Measurements from ENCODE around the gene ZNHIT2.
A peak's percentile ranks its signal among the peaks of the same experiment; 100 is the strongest.
"Not testable (repeated sequence)": the region's sequence is repeated elsewhere in the genome, so short reads cannot be mapped to it uniquely, and the experiment has no call there.

Gene ZNHIT2

GRCh38 chr11:65127473-65128181 lies 10.1 kb upstream of the ZNHIT2 start:
- Histone ChIP-seq H3K36me3 (ENCODE audit: control insufficient read depth, insufficient read depth, low read length) (peaks cover 82% of the 10 kb centered on the region), H3K27ac (ENCODE audit: low read depth, low read length) (no peak overlapping the region), H3K4me1 (ENCODE audit: control insufficient read depth, insufficient read depth, low read length) (peaks cover 1% of the 10 kb centered on the region; the same call in 1 of the 2 replicates)

GRCh38 chr11:65126624-65127274 lies 9.2 kb upstream of the ZNHIT2 start:
- Histone ChIP-seq H3K9me3 (ENCODE audit: control insufficient read depth, insufficient read depth, low read depth, low read length) (no peaks in the 10 kb centered on the region), H3K9ac (ENCODE audit: low read length) (no peak overlapping the region), H3K27me3 (ENCODE audit: control insufficient read depth, insufficient read depth, low read length) (no peaks in the 10 kb centered on the region), H3K4me3 (ENCODE audit: low read depth, low read length) (no peak overlapping the region), H3K36me3 (ENCODE audit: control insufficient read depth, insufficient read depth, low read length) (peaks cover 74% of the 10 kb centered on the region), H3K4me1 (ENCODE audit: control insufficient read depth, insufficient read depth, low read length) (no peaks in the 10 kb centered on the region), H3K27ac (ENCODE audit: low read depth, low read length) (no peak overlapping the region)

More at GRCh38 chr11:65127473-65128181, 10.1 kb upstream of the ZNHIT2 start:
- no peaks in the 10 kb centered on the region for H3K9me3 ChIP-seq (ENCODE audit: control insufficient read depth, insufficient read depth, low read depth, low read length)
- H3K4me3 ChIP-seq (ENCODE audit: low read depth, low read length), result no peak overlapping the region
- H3K9ac ChIP-seq (ENCODE audit: low read length), result no peak overlapping the region
- H3K27me3 ChIP-seq (ENCODE audit: control insufficient read depth, insufficient read depth, low read length), result no peaks in the 10 kb centered on the region

- no peak overlapping the region for H3K27ac ChIP-seq (ENCODE audit: low read depth, low read length)
- H3K27me3 ChIP-seq (ENCODE audit: control insufficient read depth, insufficient read depth, low read length), result no peaks in the 10 kb centered on the region
- no peak overlapping the region for H3K4me3 ChIP-seq (ENCODE audit: low read depth, low read length)
- H3K9ac ChIP-seq (ENCODE audit: low read length), result no peak overlapping the region
- 0 out of 2 replicates have a peak, but pooled peaks cover 3% of the 10 kb centered on the region for H3K4me1 ChIP-seq (ENCODE audit: control insufficient read depth, insufficient read depth, low read length)
- H3K9me3 ChIP-seq (ENCODE audit: control insufficient read depth, insufficient read depth, low read depth, low read length), result no peaks in the 10 kb centered on the region
- peaks cover 73% of the 10 kb centered on the region for H3K36me3 ChIP-seq (ENCODE audit: control insufficient read depth, insufficient read depth, low read length)
These were observed 7.9 kb upstream of the ZNHIT2 start for GRCh38 chr11:65125197-65126056.

- peaks cover 73% of the 10 kb centered on the region for H3K36me3 ChIP-seq (ENCODE audit: control insufficient read depth, insufficient read depth, low read length)
These were observed 7.1 kb upstream of the ZNHIT2 start for GRCh38 chr11:65124480-65125196.

GRCh38 chr11:65121865-65122696 lies 4.6 kb upstream of the ZNHIT2 start, which contains the start of the genes FAU and MRPL49:
Gene FAU, minus strand, starts transcription at chr11:65122134. Its CDS starts 321 bp downstream, at chr11:65121813.
Gene MRPL49, plus strand, starts transcription at chr11:65122321. Its CDS starts 26 bp downstream, at chr11:65122347.
- H3K4me1 ChIP-seq (ENCODE audit: control insufficient read depth, insufficient read depth, low read length), result 0 out of 2 replicates have a peak, but pooled peaks cover 3% of the 10 kb centered on the region

More at GRCh38 chr11:65124480-65125196, 7.1 kb upstream of the ZNHIT2 start:
- Histone ChIP-seq H3K9me3 (ENCODE audit: control insufficient read depth, insufficient read depth, low read depth, low read length) (no peaks in the 10 kb centered on the region), H3K27me3 (ENCODE audit: control insufficient read depth, insufficient read depth, low read length) (no peaks in the 10 kb centered on the region), H3K27ac (ENCODE audit: low read depth, low read length) (no peak overlapping the region), H3K4me1 (ENCODE audit: control insufficient read depth, insufficient read depth, low read length) (0 out of 2 replicates have a peak, but pooled peaks cover 3% of the 10 kb centered on the region), H3K4me3 (ENCODE audit: low read depth, low read length) (no peak overlapping the region), H3K9ac (ENCODE audit: low read length) (no peak overlapping the region)

GRCh38 chr11:65121447-65121864 lies 4.0 kb upstream of the ZNHIT2 start:
- Histone ChIP-seq H3K9ac (ENCODE audit: low read length) (peak overlapping the region; percentile 91), H3K36me3 (ENCODE audit: control insufficient read depth, insufficient read depth, low read length) (peaks cover 59% of the 10 kb centered on the region), H3K4me3 (ENCODE audit: low read depth, low read length) (peak overlapping the region; percentile 88), H3K4me1 (ENCODE audit: control insufficient read depth, insufficient read depth, low read length) (peaks cover 7% of the 10 kb centered on the region), H3K9me3 (ENCODE audit: control insufficient read depth, insufficient read depth, low read depth, low read length) (no peaks in the 10 kb centered on the region), H3K27ac (ENCODE audit: low read depth, low read length) (peak overlapping the region; percentile 74), H3K27me3 (ENCODE audit: control insufficient read depth, insufficient read depth, low read length) (no peaks in the 10 kb centered on the region)

More at GRCh38 chr11:65121865-65122696, 4.6 kb upstream of the ZNHIT2 start, which contains the start of the genes FAU and MRPL49:
- H3K36me3 ChIP-seq (ENCODE audit: control insufficient read depth, insufficient read depth, low read length), result peaks cover 65% of the 10 kb centered on the region
- no peaks in the 10 kb centered on the region for H3K27me3 ChIP-seq (ENCODE audit: control insufficient read depth, insufficient read depth, low read length)
- no peaks in the 10 kb centered on the region for H3K9me3 ChIP-seq (ENCODE audit: control insufficient read depth, insufficient read depth, low read depth, low read length)
- H3K9ac ChIP-seq (ENCODE audit: low read length), result peak within 1 kb of the TSS; percentile 91
- H3K27ac ChIP-seq (ENCODE audit: low read depth, low read length), result peak within 1 kb of the TSS; percentile 78
- H3K4me3 ChIP-seq (ENCODE audit: low read depth, low read length), result peak within 1 kb of the TSS; percentile 88

GRCh38 chr11:65120831-65121230 lies 3.3 kb upstream of the ZNHIT2 start:
- Histone ChIP-seq H3K27me3 (ENCODE audit: control insufficient read depth, insufficient read depth, low read length) (no peaks in the 10 kb centered on the region), H3K27ac (ENCODE audit: low read depth, low read length) (no peak overlapping the region), H3K9me3 (ENCODE audit: control insufficient read depth, insufficient read depth, low read depth, low read length) (no peaks in the 10 kb centered on the region), H3K4me1 (ENCODE audit: control insufficient read depth, insufficient read depth, low read length) (peaks cover 9% of the 10 kb centered on the region), H3K4me3 (ENCODE audit: low read depth, low read length) (peak overlapping the region; percentile 88), H3K9ac (ENCODE audit: low read length) (peak overlapping the region; percentile 91), H3K36me3 (ENCODE audit: control insufficient read depth, insufficient read depth, low read length) (peaks cover 58% of the 10 kb centered on the region)

GRCh38 chr11:65119670-65119995 lies 2.1 kb upstream of the ZNHIT2 start:
- peaks cover 9% of the 10 kb centered on the region for H3K4me1 ChIP-seq (ENCODE audit: control insufficient read depth, insufficient read depth, low read length)

GRCh38 chr11:65118891-65119669 lies 1.6 kb upstream of the ZNHIT2 start:
- H3K9ac ChIP-seq (ENCODE audit: low read length); H3K9me3 ChIP-seq (ENCODE audit: control insufficient read depth, insufficient read depth, low read depth, low read length); H3K4me3 ChIP-seq (ENCODE audit: low read depth, low read length); H3K27ac ChIP-seq (ENCODE audit: low read depth, low read length); H3K4me1 ChIP-seq (ENCODE audit: control insufficient read depth, insufficient read depth, low read length); H3K27me3 ChIP-seq (ENCODE audit: control insufficient read depth, insufficient read depth, low read length): not testable (repeated sequence)
- H3K36me3 ChIP-seq (ENCODE audit: control insufficient read depth, insufficient read depth, low read length), result peaks cover 56% of the 10 kb centered on the region

More at GRCh38 chr11:65119670-65119995, 2.1 kb upstream of the ZNHIT2 start:
- Histone ChIP-seq H3K9ac (ENCODE audit: low read length) (no peak overlapping the region), H3K36me3 (ENCODE audit: control insufficient read depth, insufficient read depth, low read length) (peaks cover 58% of the 10 kb centered on the region), H3K9me3 (ENCODE audit: control insufficient read depth, insufficient read depth, low read depth, low read length) (no peaks in the 10 kb centered on the region), H3K27me3 (ENCODE audit: control insufficient read depth, insufficient read depth, low read length) (no peaks in the 10 kb centered on the region), H3K27ac (ENCODE audit: low read depth, low read length) (no peak overlapping the region), H3K4me3 (ENCODE audit: low read depth, low read length) (no peak overlapping the region)

All from HUES6 (cell line).